ENCODE results near the gene FOXQ1.

- no peak for TF ChIP-seq POLR2AphosphoS5 (IDR thresholded peaks at IDR 0.05)
- no peak for TF ChIP-seq POLR2A (IDR thresholded peaks at IDR 0.05)
Measured at GRCh38 chr6:1291381-1291780, 20.5 kb upstream of the FOXQ1 start.
